HG02938 (cell line): ENCODE results near the gene CLDN9.

Experiments
- ATAC-seq: cut with Tn5 transposase; IDR thresholded peaks from one replicate; pipeline ENCODE4 v1.9.1; 2021; ENCODE audit warnings: mild to moderate bottlenecking, moderate library complexity; ENCODE audit not compliant: unreplicated experiment

Gene CLDN9

GRCh38 chr16:3029491-3030221 lies 16.9 kb downstream of the CLDN9 start:
- ATAC-seq: no peak

- ATAC-seq: no peak
These were observed 17.8 kb downstream of the CLDN9 start for GRCh38 chr16:3030222-3031212.

DNA sequence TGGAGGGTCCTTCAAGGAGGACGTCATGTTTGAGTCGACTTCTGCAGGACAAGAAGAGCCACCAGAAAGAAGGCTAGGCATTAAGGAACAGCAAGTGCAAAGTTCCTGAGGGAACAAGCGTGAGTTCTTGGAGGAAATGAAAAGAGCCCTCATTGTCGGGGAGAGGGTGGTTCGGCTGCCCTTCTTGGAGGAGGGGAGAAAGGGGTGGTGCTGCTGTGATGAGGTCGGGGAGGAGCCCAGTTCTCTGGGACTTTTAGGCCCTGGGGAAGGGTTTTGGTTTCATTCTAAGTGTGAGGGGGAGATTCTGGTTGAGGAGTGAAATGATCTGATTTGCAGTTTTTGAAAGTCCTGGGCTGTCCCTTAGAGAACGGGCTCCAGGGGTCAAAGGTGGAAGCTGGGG lies 19.9 kb downstream of the CLDN9 start:
- no peak for ATAC-seq

GRCh38 chr16:3035289-3035971 lies 22.7 kb downstream of the CLDN9 start:
- no peak for ATAC-seq

GRCh38 chr16:3035972-3036725 lies 23.4 kb downstream of the CLDN9 start:
- no peak for ATAC-seq

DNA sequence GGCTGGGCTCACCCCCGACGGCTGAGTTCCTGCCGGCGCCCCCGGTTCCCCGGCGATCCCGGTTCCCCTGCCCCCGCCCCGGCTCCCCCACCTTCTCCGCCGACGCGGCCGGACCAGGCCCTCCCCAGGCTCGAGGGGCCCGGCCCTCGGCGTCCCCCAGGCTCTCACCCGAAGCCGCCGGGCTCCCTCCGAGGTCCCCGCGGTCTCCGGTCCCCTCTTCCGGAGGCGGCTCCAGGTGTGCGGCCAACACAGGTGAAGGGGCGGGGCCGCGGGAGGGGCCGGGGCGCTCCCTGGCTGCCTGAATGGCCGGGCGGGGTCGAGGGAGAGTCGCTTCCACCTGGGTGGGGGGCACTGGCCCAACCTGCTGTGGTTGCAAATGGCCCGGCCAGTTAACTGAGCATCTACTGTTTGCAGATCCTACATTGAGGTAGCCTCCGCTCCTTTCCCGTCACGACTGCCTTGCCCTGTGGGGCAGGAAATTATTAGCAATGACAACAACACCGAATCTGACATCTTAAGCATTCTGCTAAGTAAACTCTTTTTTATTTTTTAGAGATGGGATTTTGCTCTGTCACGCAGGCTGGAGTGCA lies 24.1 kb downstream of the CLDN9 start, which contains the start of gene BICDL2:
Gene BICDL2 (minus strand): TSS at position 219 of the 590 bp plus-strand sequence. CDS start 1,448 bp downstream, outside the sequence.
- ATAC-seq: no peak

GRCh38 chr16:3038256-3038655 lies 25.5 kb downstream of the CLDN9 start:
- ATAC-seq: no peak

DNA sequence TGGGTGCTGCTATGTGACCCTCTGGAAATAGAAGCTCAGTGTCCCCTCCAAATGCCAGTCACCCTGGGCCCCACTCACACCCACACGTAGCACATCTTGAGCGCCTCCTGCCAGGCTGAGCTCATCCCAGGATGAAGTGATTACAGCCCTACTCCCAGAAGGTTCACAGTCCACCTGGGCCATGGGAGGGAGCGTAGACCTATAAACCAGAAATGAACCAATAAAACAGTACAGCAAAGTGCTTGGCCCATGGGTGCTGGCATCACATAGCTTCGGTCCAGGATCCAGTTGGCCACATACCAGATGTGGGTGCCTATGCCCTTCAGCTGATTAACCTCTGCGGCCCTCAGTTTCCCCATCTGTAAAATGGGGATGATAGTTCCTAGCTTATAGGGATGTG lies 26.2 kb downstream of the CLDN9 start:
- no peak for ATAC-seq

GRCh38 chr16:3042376-3042775 lies 29.7 kb downstream of the CLDN9 start:
- no peak for ATAC-seq

DNA sequence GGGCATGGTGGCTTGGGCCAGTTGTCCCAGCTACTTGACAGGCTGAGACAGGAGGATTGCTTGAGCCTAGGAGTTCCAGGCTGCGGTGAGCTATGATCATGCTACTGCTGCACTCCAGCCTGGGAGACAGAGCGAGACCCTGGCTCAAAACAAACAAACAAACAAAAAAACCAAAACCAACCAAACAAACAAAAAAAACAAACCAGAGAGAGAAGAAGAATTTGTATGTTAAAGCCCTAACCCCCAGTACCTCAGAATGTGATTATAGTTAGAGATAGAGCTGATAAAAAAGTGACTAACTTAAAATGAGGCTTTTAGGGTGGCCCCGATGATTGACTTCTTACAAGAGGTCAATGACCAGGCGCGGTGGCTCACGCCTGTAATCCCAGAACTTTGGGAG lies 32.0 kb downstream of the CLDN9 start:
- ATAC-seq: no peak

GRCh38 chr16:3045758-3046640 lies 33.3 kb downstream of the CLDN9 start, which contains the start of gene MMP25:
TSS of gene MMP25 (plus strand) at chr16:3046561. CDS start at chr16:3046918, 357 bp downstream.
- no peak for ATAC-seq

GRCh38 chr16:3046641-3047386 lies 34.1 kb downstream of the CLDN9 start:
- ATAC-seq: no peak

DNA sequence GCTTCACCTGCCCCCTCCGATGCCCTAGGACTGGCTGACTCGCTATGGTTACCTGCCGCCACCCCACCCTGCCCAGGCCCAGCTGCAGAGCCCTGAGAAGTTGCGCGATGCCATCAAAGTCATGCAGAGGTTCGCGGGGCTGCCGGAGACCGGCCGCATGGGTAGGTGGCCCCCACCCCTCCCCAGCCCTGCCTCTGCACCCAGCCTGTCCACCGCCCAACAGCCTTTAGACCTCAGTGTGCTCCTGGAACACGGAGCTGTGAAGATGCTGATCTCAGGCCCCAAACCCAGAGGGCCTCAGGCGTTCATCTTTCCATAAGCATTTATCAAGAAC lies 34.6 kb downstream of the CLDN9 start:
- no peak for ATAC-seq

DNA sequence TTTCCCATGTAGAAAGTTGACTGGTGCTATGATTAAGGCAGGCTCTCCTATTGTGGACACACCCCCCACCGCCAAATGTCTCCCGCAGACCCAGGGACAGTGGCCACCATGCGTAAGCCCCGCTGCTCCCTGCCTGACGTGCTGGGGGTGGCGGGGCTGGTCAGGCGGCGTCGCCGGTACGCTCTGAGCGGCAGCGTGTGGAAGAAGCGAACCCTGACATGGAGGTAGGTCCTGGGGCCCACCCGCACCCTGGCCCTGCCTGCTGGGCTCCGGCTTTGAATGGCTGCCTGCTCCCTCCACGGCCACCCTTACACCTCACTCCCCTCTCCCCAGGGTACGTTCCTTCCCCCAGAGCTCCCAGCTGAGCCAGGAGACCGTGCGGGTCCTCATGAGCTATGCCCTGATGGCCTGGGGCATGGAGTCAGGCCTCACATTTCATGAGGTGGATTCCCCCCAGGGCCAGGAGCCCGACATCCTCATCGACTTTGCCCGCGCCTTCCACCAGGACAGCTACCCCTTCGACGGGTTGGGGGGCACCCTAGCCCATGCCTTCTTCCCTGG lies 37.3 kb downstream of the CLDN9 start:
- no peak for ATAC-seq

DNA sequence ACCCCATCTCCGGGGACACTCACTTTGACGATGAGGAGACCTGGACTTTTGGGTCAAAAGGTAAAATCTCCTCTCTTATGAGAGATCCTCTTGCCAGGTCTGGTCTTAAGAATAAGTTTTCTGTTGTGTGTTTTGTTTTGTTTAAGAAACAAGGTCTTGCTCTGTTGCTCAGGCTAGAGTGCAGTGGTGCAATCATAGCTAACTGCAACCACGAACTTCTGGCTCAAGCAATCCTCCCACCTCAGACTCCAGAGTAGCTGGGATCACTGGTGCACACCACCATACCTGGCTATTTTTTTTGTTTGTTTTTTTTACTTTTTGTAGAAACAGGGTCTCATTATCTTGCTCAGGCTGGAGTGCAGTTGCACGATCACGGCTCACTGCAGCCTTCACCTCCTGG lies 37.8 kb downstream of the CLDN9 start:
- no peak for ATAC-seq

DNA sequence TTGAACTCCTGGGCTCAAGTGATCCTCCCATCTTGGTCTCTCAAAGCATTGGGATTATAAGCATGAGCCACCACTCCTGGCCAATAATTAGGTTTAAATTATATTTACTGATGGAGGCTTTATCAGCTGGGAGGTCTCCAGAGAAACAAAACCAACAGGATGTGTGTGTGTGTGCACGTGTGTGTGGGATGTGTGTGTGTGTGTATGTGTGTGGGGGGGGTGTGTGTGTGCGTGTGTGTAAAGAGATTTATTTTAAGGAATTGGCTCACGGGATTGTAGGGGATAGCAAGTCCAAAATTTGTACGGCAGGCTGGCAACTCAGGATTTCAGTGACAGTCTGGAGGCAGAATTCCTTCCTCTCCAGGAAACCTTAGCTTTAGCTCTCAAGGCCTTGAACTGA lies 38.3 kb downstream of the CLDN9 start:
- no peak for ATAC-seq

GRCh38 chr16:3051494-3051893 lies 38.8 kb downstream of the CLDN9 start:
- no peak for ATAC-seq
